Panc1 (cell line): ENCODE measurements around the gene OMA1. TPM values are rescaled to one million over a fixed set of nuclear protein-coding genes. Genes with fewer than 3 reads are reported as not detected.
"Not testable (repeated sequence)": the region's sequence is repeated elsewhere in the genome, so short reads cannot be mapped to it uniquely, and the experiment has no call there.

ENCODE experiments used
- ATAC-seq: fragments of 200-7000 bp; cut with Tn5 transposase; 2 replicates; pipeline ENCODE4 v1.9.1; 2020; ENCODE audit warnings: mild to moderate bottlenecking, moderate library complexity
- BruUV-seq: library from RNA; stranded (reverse); fragments of 400-500 nt; replicated peaks from 2 replicates; lab custom pipeline; 2021; lab: Mats Ljungman, UMichigan
- CTCF ChIA-PET: fragments of 300-600 bp; sonication (Branson Sonifier 250); formaldehyde crosslinking; loops from one replicate; lab custom pipeline; 2022; ENCODE audit warnings: antibody characterized with exemption; lab: Charles Lee
- POLR2A ChIA-PET: fragments of 300-600 bp; sonication (Branson Sonifier 250); formaldehyde crosslinking; loops from one replicate; lab custom pipeline; 2022; ENCODE audit warnings: antibody characterized with exemption; lab: Charles Lee
- DNase-seq: peaks from one replicate; pipeline ENCODE4 v3.0.0-alpha.2; 2010; ENCODE audit warnings: low read depth, low spot score
- H3K27ac ChIP-seq: 2 replicates; pipeline ENCODE4 v1.5.1; 2011; ENCODE audit warnings: mild to moderate bottlenecking, low read length, inconsistent platforms
- H3K27me3 ChIP-seq: fragments of 200-500 bp; sonication (Bioruptor generic); 2 replicates; pipeline ENCODE4 v1.6.0; 2014; ENCODE audit warnings: low read length, inconsistent platforms; ENCODE audit not compliant: control insufficient read depth, insufficient read depth
- H3K36me3 ChIP-seq: fragments of 200-500 bp; sonication (Bioruptor generic); 2 replicates; pipeline ENCODE4 v1.5.1; 2014; ENCODE audit warnings: inconsistent platforms, mild to moderate bottlenecking, low read length, moderate library complexity; ENCODE audit not compliant: control insufficient read depth, insufficient read depth
- H3K4me1 ChIP-seq: 2 replicates; pipeline ENCODE4 v1.5.1; 2011; ENCODE audit warnings: inconsistent platforms, mild to moderate bottlenecking, low read length, moderate library complexity; ENCODE audit not compliant: control insufficient read depth, insufficient read depth
- H3K4me3 ChIP-seq, 2 experiments: 2 replicates each; pipeline ENCODE4 v1.5.1; 2011 to 2012; ENCODE audit warnings: low read depth in 2 of 2, low read length in 2 of 2, mild to moderate bottlenecking in 2 of 2, inconsistent platforms in 1 of 2, moderate library complexity in 1 of 2
- H3K9me3 ChIP-seq: fragments of 200-500 bp; sonication (Bioruptor generic); 2 replicates; pipeline ENCODE4 v1.5.1; 2014; ENCODE audit warnings: low read depth, mild to moderate bottlenecking, inconsistent platforms, low read length, moderate library complexity; ENCODE audit not compliant: control insufficient read depth, insufficient read depth
- CTCF ChIP-seq: fragments of 450-650 bp; IDR thresholded peaks from 2 replicates; pipeline ENCODE4 v1.5.1; 2017; ENCODE audit warnings: mild to moderate bottlenecking
- POLR2AphosphoS5 ChIP-seq: IDR thresholded peaks from 2 replicates; pipeline ENCODE4 v1.6.1; 2012; ENCODE audit warnings: mild to moderate bottlenecking, low read depth, low read length, moderate library complexity
- REST ChIP-seq, 2 experiments: IDR thresholded peaks; 2 replicates each; pipeline ENCODE4 v1.6.1; 2011 to 2012; ENCODE audit warnings: low read depth in 2 of 2, control low read depth in 1 of 2, low read length in 1 of 2, mild to moderate bottlenecking in 1 of 2, moderate library complexity in 1 of 2; ENCODE audit not compliant: insufficient read depth in 1 of 2
- SIN3A ChIP-seq: IDR thresholded peaks from 2 replicates; pipeline ENCODE4 v1.6.1; 2012; ENCODE audit warnings: low read depth, mild to moderate bottlenecking, low read length, moderate library complexity, borderline replicate concordance; ENCODE audit not compliant: insufficient read depth
- TCF7L2 ChIP-seq: IDR thresholded peaks from 2 replicates; pipeline ENCODE4 v1.6.1; 2011; ENCODE audit warnings: mild to moderate bottlenecking, low read depth, low read length, inconsistent platforms
- in situ Hi-C: cut with HindIII; loops from 2 replicates; pipeline ENCODE4 v1.10.0; 2016; ENCODE audit warnings: low sequenced_read_pairs, low pct_unique_long_range_greater_than_20kb
- intact Hi-C: fragments of 100-400 bp; cut with micrococcal nuclease; formaldehyde crosslinking; loops from one replicate; pipeline ENCODE4 v1.10.0; 2022; ENCODE audit not compliant: unreplicated experiment
- total RNA-seq: library from RNA; stranded (reverse); gene quantifications from one replicate; pipeline ENCODE4 v1.2.1, GENCODE V29; 2021; ENCODE audit not compliant: unreplicated experiment

Gene OMA1
- total RNA-seq, 1 experiment from 2014 or later = 16.6 TPM

GRCh38 chr1:58551186-58552140 is 4.9 kb upstream of the OMA1 start:
- Histone ChIP-seq H3K4me3 (no peak overlapping the region), H3K27ac (no peak overlapping the region), H3K36me3 (no peaks in the 10 kb centered on the region), H3K9me3 (no peaks in the 10 kb centered on the region), H3K4me1 (no peaks in the 10 kb centered on the region), H3K27me3 (peaks cover 2% of the 10 kb centered on the region; the same call in 1 of the 2 replicates)
- no peak for TF ChIP-seq TCF7L2
- no peak for TF ChIP-seq POLR2AphosphoS5
- TF ChIP-seq REST (IDR thresholded peaks at IDR 0.05; ENCODE audit: insufficient read depth in 1 of 2, low read depth in 2 of 2, low read length in 1 of 2) = no peak
- no peak for TF ChIP-seq CTCF
- TF ChIP-seq SIN3A = no peak
- intact Hi-C loops = no loop called here
- ChIA-PET POLR2A (no interaction called here), CTCF (no interaction called here)
- BruUV-seq = no TSS peak
- in situ Hi-C loops = no loop called here
- DNase-seq = no peak
- no peak for ATAC-seq

- in situ Hi-C loops, ATAC-seq: not testable (repeated sequence)
These were observed 2.8 kb upstream of the OMA1 start for GRCh38 chr1:58549291-58549690.

GRCh38 chr1:58548371-58548770 is 1.8 kb upstream of the OMA1 start:
- intact Hi-C loops (no loop called here), in situ Hi-C loops (no loop called here)
- Histone ChIP-seq H3K9me3 (no peaks in the 10 kb centered on the region), H3K4me1 (peaks cover 7% of the 10 kb centered on the region), H3K27me3 (no peaks in the 10 kb centered on the region; the same call in 1 of the 2 replicates), H3K4me3 (no peak overlapping the region), H3K36me3 (no peaks in the 10 kb centered on the region), H3K27ac (no peak overlapping the region)
- CTCF ChIA-PET = no interaction called here
- ATAC-seq = no peak
- no peak for TF ChIP-seq POLR2AphosphoS5
- no peak for TF ChIP-seq TCF7L2
- TF ChIP-seq CTCF = no peak
- no peak for TF ChIP-seq REST (IDR thresholded peaks at IDR 0.05; ENCODE audit: insufficient read depth in 1 of 2, low read depth in 2 of 2, low read length in 1 of 2)
- TF ChIP-seq SIN3A = no peak
- no TSS peak for BruUV-seq
- POLR2A ChIA-PET = no interaction called here
- DNase-seq = no peak

More at GRCh38 chr1:58549291-58549690, 2.8 kb upstream of the OMA1 start:
- intact Hi-C loops, DNase-seq, BruUV-seq, H3K4me1 ChIP-seq, H3K9me3 ChIP-seq, H3K27me3 ChIP-seq, H3K36me3 ChIP-seq, CTCF ChIA-PET, POLR2A ChIA-PET, H3K27ac ChIP-seq, H3K4me3 ChIP-seq: not testable (repeated sequence)
